ENCODE results near the gene KDM5B. TPM values are rescaled to one million over a fixed set of nuclear protein-coding genes. Genes with fewer than 3 reads are reported as not detected.

Gene KDM5B
- total and polyA plus RNA-seq, 2 experiments from 2014 or later: 175 to 202 TPM

- no peak overlapping the region for H3K27ac Mint-ChIP-seq
Observed at GRCh38 chr1:202781180-202781579, 27.0 kb downstream of the KDM5B start.

DNA sequence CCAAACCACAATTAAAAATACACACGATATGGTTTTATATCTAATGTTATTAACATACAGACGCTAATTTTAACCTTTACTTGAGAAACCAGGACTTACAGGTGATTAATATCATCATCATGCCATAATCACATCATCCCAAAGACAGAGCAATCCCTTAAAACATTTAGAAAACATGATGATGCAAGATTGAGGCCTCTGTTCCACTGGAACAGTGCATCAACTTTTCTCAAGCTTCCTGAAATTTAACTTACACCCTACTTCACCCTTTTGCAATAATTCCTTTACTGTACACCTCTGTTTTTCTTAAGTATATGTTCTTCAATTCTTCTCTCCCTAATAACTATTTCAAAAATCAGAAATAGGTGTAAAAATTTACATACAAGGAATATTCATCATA, 38.1 kb downstream of the KDM5B start:
- H3K27ac Mint-ChIP-seq: no peak overlapping the region
- Histone ChIP-seq H3K9me2 (ENCODE audit: insufficient read depth) (no peaks in the 10 kb centered on the region), H2AFZ (no peak overlapping the region), H3K79me2 (replicated peaks; ENCODE audit: insufficient read depth) (peaks cover 38% of the 10 kb centered on the region), H3K27ac (ENCODE audit: low read depth) (no peak overlapping the region), H3K4me1 (ENCODE audit: insufficient read depth) (no peaks in the 10 kb centered on the region), H3K4me3 (no peak overlapping the region), H3K36me3 (ENCODE audit: insufficient read depth) (peaks cover 69% of the 10 kb centered on the region), H3K4me2 (no peak overlapping the region), H3F3A (replicated peaks; ENCODE audit: low read depth) (peaks cover 25% of the 10 kb centered on the region; the same call in 1 of the 2 replicates), H3K27me3 (ENCODE audit: insufficient read depth) (no peaks in the 10 kb centered on the region), H4K20me1 (replicated peaks; ENCODE audit: insufficient read depth) (peaks cover 29% of the 10 kb centered on the region)
- H3K9me3 Mint-ChIP-seq: no peaks in the 10 kb centered on the region
- H3K4me3 Mint-ChIP-seq: no peak overlapping the region
- H3K36me3 Mint-ChIP-seq (ENCODE audit: low read depth): peaks cover 83% of the 10 kb centered on the region
- H3K4me1 Mint-ChIP-seq: no peaks in the 10 kb centered on the region
- ATAC-seq: no peak
- H3K27me3 Mint-ChIP-seq (ENCODE audit: insufficient read depth, low read depth, poor library complexity): peaks cover 9% of the 10 kb centered on the region
- no peak for DNase-seq (ENCODE audit: low spot score)
- TF ChIP-seq JUNB (IDR thresholded peaks at IDR 0.05; ENCODE audit: unreplicated experiment) (no peak), EZH2phosphoT487 (IDR thresholded peaks at IDR 0.05; ENCODE audit: unreplicated experiment) (no peak), POLR2AphosphoS5 (IDR thresholded peaks at IDR 0.05; ENCODE audit: low read depth) (no peak), ZNF114 (CRISPR knock-in tag; IDR thresholded peaks at IDR 0.05) (no peak), ZNF331 (CRISPR knock-in tag; IDR thresholded peaks at IDR 0.05; ENCODE audit: low read depth) (no peak), STAT1 (IDR thresholded peaks at IDR 0.05; ENCODE audit: unreplicated experiment) (no peak), EZH2 (IDR thresholded peaks at IDR 0.05; ENCODE audit: low read depth, unreplicated experiment) (no peak), ETS1 (IDR thresholded peaks at IDR 0.05) (no peak), NANOG (IDR thresholded peaks at IDR 0.05; ENCODE audit: borderline replicate concordance) (no peak), CREB1 (CRISPR knock-in tag; IDR thresholded peaks at IDR 0.05; ENCODE audit: low read depth) (no peak)
- TF ChIP-seq, protein P1, sequence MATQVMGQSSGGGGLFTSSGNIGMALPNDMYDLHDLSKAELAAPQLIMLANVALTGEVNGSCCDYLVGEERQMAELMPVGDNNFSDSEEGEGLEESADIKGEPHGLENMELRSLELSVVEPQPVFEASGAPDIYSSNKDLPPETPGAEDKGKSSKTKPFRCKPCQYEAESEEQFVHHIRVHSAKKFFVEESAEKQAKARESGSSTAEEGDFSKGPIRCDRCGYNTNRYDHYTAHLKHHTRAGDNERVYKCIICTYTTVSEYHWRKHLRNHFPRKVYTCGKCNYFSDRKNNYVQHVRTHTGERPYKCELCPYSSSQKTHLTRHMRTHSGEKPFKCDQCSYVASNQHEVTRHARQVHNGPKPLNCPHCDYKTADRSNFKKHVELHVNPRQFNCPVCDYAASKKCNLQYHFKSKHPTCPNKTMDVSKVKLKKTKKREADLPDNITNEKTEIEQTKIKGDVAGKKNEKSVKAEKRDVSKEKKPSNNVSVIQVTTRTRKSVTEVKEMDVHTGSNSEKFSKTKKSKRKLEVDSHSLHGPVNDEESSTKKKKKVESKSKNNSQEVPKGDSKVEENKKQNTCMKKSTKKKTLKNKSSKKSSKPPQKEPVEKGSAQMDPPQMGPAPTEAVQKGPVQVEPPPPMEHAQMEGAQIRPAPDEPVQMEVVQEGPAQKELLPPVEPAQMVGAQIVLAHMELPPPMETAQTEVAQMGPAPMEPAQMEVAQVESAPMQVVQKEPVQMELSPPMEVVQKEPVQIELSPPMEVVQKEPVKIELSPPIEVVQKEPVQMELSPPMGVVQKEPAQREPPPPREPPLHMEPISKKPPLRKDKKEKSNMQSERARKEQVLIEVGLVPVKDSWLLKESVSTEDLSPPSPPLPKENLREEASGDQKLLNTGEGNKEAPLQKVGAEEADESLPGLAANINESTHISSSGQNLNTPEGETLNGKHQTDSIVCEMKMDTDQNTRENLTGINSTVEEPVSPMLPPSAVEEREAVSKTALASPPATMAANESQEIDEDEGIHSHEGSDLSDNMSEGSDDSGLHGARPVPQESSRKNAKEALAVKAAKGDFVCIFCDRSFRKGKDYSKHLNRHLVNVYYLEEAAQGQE (IDR thresholded peaks at IDR 0.05; ENCODE audit: unreplicated experiment): no peak
- TF ChIP-seq, protein P2, sequence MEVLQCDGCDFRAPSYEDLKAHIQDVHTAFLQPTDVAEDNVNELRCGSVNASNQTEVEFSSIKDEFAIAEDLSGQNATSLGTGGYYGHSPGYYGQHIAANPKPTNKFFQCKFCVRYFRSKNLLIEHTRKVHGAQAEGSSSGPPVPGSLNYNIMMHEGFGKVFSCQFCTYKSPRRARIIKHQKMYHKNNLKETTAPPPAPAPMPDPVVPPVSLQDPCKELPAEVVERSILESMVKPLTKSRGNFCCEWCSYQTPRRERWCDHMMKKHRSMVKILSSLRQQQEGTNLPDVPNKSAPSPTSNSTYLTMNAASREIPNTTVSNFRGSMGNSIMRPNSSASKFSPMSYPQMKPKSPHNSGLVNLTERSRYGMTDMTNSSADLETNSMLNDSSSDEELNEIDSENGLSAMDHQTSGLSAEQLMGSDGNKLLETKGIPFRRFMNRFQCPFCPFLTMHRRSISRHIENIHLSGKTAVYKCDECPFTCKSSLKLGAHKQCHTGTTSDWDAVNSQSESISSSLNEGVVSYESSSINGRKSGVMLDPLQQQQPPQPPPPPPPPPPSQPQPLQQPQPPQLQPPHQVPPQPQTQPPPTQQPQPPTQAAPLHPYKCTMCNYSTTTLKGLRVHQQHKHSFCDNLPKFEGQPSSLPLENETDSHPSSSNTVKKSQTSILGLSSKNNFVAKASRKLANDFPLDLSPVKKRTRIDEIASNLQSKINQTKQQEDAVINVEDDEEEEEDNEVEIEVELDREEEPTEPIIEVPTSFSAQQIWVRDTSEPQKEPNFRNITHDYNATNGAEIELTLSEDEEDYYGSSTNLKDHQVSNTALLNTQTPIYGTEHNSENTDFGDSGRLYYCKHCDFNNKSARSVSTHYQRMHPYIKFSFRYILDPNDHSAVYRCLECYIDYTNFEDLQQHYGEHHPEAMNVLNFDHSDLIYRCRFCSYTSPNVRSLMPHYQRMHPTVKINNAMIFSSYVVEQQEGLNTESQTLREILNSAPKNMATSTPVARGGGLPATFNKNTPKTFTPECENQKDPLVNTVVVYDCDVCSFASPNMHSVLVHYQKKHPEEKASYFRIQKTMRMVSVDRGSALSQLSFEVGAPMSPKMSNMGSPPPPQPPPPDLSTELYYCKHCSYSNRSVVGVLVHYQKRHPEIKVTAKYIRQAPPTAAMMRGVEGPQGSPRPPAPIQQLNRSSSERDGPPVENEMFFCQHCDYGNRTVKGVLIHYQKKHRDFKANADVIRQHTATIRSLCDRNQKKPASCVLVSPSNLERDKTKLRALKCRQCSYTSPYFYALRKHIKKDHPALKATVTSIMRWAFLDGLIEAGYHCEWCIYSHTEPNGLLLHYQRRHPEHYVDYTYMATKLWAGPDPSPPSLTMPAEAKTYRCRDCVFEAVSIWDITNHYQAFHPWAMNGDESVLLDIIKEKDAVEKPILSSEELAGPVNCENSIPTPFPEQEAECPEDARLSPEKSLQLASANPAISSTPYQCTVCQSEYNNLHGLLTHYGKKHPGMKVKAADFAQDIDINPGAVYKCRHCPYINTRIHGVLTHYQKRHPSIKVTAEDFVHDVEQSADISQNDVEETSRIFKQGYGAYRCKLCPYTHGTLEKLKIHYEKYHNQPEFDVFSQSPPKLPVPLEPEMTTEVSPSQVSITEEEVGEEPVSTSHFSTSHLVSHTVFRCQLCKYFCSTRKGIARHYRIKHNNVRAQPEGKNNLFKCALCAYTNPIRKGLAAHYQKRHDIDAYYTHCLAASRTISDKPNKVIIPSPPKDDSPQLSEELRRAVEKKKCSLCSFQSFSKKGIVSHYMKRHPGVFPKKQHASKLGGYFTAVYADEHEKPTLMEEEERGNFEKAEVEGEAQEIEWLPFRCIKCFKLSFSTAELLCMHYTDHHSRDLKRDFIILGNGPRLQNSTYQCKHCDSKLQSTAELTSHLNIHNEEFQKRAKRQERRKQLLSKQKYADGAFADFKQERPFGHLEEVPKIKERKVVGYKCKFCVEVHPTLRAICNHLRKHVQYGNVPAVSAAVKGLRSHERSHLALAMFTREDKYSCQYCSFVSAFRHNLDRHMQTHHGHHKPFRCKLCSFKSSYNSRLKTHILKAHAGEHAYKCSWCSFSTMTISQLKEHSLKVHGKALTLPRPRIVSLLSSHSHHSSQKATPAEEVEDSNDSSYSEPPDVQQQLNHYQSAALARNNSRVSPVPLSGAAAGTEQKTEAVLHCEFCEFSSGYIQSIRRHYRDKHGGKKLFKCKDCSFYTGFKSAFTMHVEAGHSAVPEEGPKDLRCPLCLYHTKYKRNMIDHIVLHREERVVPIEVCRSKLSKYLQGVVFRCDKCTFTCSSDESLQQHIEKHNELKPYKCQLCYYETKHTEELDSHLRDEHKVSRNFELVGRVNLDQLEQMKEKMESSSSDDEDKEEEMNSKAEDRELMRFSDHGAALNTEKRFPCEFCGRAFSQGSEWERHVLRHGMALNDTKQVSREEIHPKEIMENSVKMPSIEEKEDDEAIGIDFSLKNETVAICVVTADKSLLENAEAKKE (CRISPR knock-in tag; IDR thresholded peaks at IDR 0.05): no peak

More at GRCh38 chr1:202781180-202781579, 27.0 kb downstream of the KDM5B start:
- no peak for TF ChIP-seq JUNB (IDR thresholded peaks at IDR 0.05; ENCODE audit: unreplicated experiment)
- no peaks in the 10 kb centered on the region for H3K27me3 ChIP-seq (ENCODE audit: insufficient read depth)
- Mint-ChIP-seq H3K4me3 (no peak overlapping the region), H3K36me3 (ENCODE audit: low read depth) (peaks cover 11% of the 10 kb centered on the region), H3K9me3 (no peaks in the 10 kb centered on the region), H3K4me1 (peaks cover 6% of the 10 kb centered on the region; the same call in 1 of the 3 replicates), H3K27me3 (ENCODE audit: insufficient read depth, low read depth, poor library complexity) (no peaks in the 10 kb centered on the region)
- H3K27ac ChIP-seq (ENCODE audit: low read depth): no peak overlapping the region
- peaks cover 9% of the 10 kb centered on the region; the same call in 1 of the 2 replicates for H3K36me3 ChIP-seq (ENCODE audit: insufficient read depth)
- no peaks in the 10 kb centered on the region for H3F3A ChIP-seq (replicated peaks; ENCODE audit: low read depth)
- no peaks in the 10 kb centered on the region for H3K4me1 ChIP-seq (ENCODE audit: insufficient read depth)
- DNase-seq (ENCODE audit: low spot score) (no peak), ATAC-seq (no peak)
- no peak overlapping the region for H3K4me2 ChIP-seq
- H4K20me1 ChIP-seq (replicated peaks; ENCODE audit: insufficient read depth): peaks cover 77% of the 10 kb centered on the region
- no peak overlapping the region for H3K4me3 ChIP-seq
- H2AFZ ChIP-seq: no peak overlapping the region
- no peaks in the 10 kb centered on the region for H3K9me2 ChIP-seq (ENCODE audit: insufficient read depth)
- peaks cover 100% of the 10 kb centered on the region for H3K79me2 ChIP-seq (replicated peaks; ENCODE audit: insufficient read depth)
